ENCODE data around the gene FOXO3. TPM values are rescaled to one million over a fixed set of nuclear protein-coding genes. Genes with fewer than 3 reads are reported as not detected.

Gene FOXO3
- total RNA-seq: 28.0 and 44.8 TPM in 2 replicates

GRCh38 chr6:108560463-108561308 is at the start of gene FOXO3:
FOXO3 (plus strand) TSS chr6:108560917; CDS start chr6:108561209, 292 bp downstream.

Measured in regular cardiac myocyte (primary cell).